ENCODE results near the gene UBR3. TPM values are rescaled to one million over a fixed set of nuclear protein-coding genes. Genes with fewer than 3 reads are reported as not detected.

Gene UBR3
- total RNA-seq, 1 experiment from 2014 or later: 25.0 TPM

DNA sequence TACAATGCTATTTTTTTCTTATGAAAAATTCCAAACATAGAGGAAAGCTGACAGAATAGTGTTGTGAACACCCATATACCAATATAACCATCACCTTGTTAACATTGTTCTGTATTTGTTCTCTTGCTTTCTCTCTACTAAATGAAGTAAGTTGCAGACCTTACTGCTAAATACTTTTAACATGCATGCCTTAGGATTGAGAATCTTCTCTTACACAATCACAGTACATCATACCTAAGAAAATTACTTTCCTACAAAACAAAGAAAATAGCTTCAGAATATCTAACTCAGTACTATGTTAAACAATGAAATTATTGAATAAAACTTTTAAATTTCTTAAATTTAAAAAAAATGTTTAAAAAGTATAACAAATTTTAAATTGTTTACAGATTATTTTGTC lies 136.5 kb downstream of the UBR3 start:
- Histone ChIP-seq H3K9me3 (replicated peaks) (no peaks in the 10 kb centered on the region), H3K4me1 (replicated peaks) (no peaks in the 10 kb centered on the region), H3K36me3 (peaks cover 28% of the 10 kb centered on the region), H3K4me3 (no peak overlapping the region), H3K27ac (no peak overlapping the region), H3K27me3 (replicated peaks) (no peaks in the 10 kb centered on the region)
- no peak for DNase-seq (ENCODE audit: low read depth in 1 of 2, low spot score in 2 of 2)

DNA sequence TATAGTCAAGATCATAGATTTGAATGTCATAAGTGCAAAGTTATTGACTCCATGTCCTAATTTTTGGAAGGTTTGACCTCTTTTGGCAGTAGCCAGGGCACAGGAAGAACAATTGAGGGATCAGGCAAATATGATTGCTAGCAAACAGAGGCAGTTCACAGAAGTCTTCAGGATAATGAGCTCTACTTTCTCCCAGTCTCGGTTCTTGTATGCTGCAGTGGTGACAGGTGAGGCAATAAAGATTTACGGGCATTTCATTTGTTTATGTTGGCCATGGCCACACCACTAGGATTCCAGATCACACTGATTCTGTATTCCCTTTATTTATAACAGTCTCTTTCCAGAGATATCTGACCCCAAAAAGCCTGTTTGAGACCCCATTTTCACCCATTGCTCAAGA lies 137.5 kb downstream of the UBR3 start:
- H3K27me3 ChIP-seq (replicated peaks): no peaks in the 10 kb centered on the region
- H3K4me3 ChIP-seq: no peak overlapping the region
- no peaks in the 10 kb centered on the region for H3K4me1 ChIP-seq (replicated peaks)
- no peak overlapping the region for H3K27ac ChIP-seq
- peaks cover 24% of the 10 kb centered on the region for H3K36me3 ChIP-seq
- DNase-seq (ENCODE audit: low read depth in 1 of 2, low spot score in 2 of 2): no peak
- no peaks in the 10 kb centered on the region for H3K9me3 ChIP-seq (replicated peaks)

DNA sequence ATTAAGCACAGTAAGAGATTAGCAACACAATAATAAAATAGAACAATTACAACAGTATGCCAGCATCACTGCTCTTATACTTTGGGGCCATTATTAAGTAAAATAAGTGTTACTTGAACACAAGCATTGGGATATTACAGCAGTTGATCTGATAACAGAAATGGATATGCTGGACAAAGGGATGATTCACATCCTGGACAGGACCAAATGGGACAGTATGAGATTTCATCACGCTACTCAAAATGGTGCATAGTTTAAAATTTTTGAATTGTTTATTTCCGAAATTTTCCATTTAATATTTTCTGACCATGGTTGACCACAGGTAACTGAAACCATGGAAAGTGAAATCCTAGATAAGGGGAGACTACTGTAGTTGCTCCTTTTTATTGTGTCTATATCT lies 138.2 kb downstream of the UBR3 start:
- Histone ChIP-seq H3K27ac (no peak overlapping the region), H3K4me1 (replicated peaks) (no peaks in the 10 kb centered on the region), H3K27me3 (replicated peaks) (no peaks in the 10 kb centered on the region), H3K4me3 (no peak overlapping the region), H3K36me3 (peaks cover 24% of the 10 kb centered on the region), H3K9me3 (replicated peaks) (no peaks in the 10 kb centered on the region)
- no peak for DNase-seq (ENCODE audit: low read depth in 1 of 2, low spot score in 2 of 2)

DNA sequence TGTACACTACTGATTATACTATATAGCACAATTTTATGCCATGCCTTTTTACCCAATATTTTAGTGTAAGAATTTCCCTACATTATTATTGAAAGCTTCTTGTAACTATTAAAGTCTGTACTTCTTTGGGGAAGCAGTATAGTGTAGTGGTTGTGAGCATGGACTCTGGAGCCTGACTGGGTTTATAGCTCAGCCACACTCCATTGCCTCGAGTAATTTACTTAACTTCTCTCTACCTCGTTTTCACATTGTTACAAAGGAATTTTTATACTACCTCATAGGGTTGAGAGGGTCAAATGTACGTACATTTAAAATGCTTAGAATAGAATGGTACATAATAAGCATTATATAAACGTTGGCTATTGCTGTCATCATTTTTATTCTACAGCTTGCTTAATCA lies 139.2 kb downstream of the UBR3 start:
- peaks cover 24% of the 10 kb centered on the region for H3K36me3 ChIP-seq
- no peak overlapping the region for H3K27ac ChIP-seq
- no peaks in the 10 kb centered on the region for H3K4me1 ChIP-seq (replicated peaks)
- H3K9me3 ChIP-seq (replicated peaks): no peaks in the 10 kb centered on the region
- H3K27me3 ChIP-seq (replicated peaks): no peaks in the 10 kb centered on the region
- no peak for DNase-seq (ENCODE audit: low read depth in 1 of 2, low spot score in 2 of 2)
- no peak overlapping the region for H3K4me3 ChIP-seq

DNA sequence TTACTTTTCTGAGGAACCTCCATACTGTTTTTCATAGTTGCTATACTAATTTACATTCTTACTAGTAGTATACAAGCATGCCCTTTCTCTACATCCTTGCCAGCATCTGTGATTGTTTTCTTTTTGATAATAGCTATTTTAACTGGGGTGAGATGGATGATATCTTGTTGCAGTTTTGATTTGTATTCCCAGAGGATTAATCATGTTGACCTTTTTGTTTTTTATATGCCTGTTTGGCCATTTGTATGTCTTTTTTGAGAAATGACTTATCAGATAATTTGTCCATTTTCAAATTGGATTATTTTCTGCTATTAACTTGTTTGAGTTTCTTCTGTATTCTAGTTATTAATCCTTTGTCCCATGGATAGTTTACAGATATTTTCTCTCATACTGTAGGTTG lies 141.5 kb downstream of the UBR3 start:
- H3K9me3 ChIP-seq (replicated peaks): no peaks in the 10 kb centered on the region
- H3K27ac ChIP-seq: no peak overlapping the region
- no peaks in the 10 kb centered on the region for H3K4me1 ChIP-seq (replicated peaks)
- DNase-seq (ENCODE audit: low read depth in 1 of 2, low spot score in 2 of 2): no peak
- H3K36me3 ChIP-seq: peaks cover 29% of the 10 kb centered on the region
- H3K27me3 ChIP-seq (replicated peaks): no peaks in the 10 kb centered on the region
- no peak overlapping the region for H3K4me3 ChIP-seq

DNA sequence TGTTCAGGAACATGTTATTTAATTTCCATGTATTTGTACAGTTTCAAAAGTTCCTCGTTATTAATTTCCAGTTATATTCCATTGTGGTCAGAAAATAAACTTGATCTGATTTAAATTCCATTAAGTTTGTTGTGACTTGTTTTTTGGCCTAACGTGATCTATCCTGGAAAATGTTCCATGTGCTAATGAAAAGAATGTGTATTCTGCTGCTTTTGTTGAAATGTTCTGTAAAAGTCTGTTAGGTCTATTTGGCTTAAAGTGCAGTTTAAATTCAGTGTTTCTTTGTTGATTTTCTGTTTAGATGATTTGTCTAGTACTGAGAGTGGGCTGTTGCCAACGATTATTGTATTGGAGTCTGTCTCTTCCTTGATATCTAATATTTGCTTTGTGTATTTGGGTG lies 148.0 kb downstream of the UBR3 start:
- no peak for DNase-seq (ENCODE audit: low read depth in 1 of 2, low spot score in 2 of 2)
- H3K36me3 ChIP-seq: peaks cover 25% of the 10 kb centered on the region
- H3K4me1 ChIP-seq (replicated peaks): no peaks in the 10 kb centered on the region
- H3K9me3 ChIP-seq (replicated peaks): no peaks in the 10 kb centered on the region
- no peak overlapping the region for H3K27ac ChIP-seq
- no peaks in the 10 kb centered on the region for H3K27me3 ChIP-seq (replicated peaks)
- H3K4me3 ChIP-seq: no peak overlapping the region

DNA sequence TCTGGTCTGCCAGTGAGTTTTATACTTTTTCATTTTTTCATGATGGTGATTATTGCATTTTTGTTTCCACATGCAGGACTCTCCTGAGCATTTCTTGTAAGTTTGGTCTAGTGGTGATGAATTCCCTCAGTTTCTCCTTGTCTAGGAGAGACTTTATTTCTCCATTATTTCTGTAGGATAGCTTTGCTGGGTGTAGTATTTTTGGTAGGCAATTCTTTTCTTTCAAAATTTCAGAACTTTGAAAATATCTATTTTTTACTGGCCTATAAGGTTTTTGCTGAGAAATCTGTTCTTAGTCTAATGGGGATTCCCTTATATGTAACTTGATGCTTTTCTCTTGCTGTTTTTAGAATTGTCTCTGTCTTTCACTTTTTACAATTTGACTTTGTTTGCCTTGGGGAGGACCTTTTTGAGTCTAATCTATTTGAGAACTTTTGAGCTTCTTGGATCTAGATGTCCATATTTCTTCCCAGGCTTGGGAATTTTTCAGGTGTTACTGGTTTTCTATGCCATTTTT lies 149.1 kb downstream of the UBR3 start:
- H3K4me1 ChIP-seq (replicated peaks): no peaks in the 10 kb centered on the region
- DNase-seq (ENCODE audit: low read depth in 1 of 2, low spot score in 2 of 2): no peak

DNA sequence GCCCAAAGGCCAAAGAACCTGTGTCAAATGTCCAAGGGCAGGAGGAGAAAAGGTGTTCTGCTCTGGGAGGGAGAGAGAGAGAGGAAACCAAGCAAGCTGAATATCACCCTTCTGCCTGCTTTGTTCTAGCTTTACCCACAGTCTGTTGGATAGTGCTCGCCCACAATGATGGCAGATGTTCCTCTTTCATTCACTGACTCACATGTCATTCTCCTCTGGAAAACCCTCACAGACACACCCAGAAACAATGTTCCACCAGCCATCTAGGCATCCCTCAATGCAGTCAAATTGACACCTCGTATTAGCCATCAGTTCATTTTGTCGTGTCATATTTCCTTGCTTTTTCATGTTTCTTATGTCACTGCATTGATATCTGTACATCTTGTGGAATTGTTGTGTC lies 150.3 kb downstream of the UBR3 start:
- Histone ChIP-seq H3K27ac (no peak overlapping the region), H3K36me3 (peaks cover 25% of the 10 kb centered on the region), H3K9me3 (replicated peaks) (no peaks in the 10 kb centered on the region), H3K4me1 (replicated peaks) (no peaks in the 10 kb centered on the region), H3K27me3 (replicated peaks) (no peaks in the 10 kb centered on the region), H3K4me3 (no peak overlapping the region)
- no peak for DNase-seq (ENCODE audit: low read depth in 1 of 2, low spot score in 2 of 2)

More for the DNA sequence above, 149.1 kb downstream of the UBR3 start:
- H3K36me3 ChIP-seq: peaks cover 25% of the 10 kb centered on the region
- no peak overlapping the region for H3K4me3 ChIP-seq
- no peaks in the 10 kb centered on the region for H3K27me3 ChIP-seq (replicated peaks)
- no peaks in the 10 kb centered on the region for H3K9me3 ChIP-seq (replicated peaks)
- no peak overlapping the region for H3K27ac ChIP-seq

DNA sequence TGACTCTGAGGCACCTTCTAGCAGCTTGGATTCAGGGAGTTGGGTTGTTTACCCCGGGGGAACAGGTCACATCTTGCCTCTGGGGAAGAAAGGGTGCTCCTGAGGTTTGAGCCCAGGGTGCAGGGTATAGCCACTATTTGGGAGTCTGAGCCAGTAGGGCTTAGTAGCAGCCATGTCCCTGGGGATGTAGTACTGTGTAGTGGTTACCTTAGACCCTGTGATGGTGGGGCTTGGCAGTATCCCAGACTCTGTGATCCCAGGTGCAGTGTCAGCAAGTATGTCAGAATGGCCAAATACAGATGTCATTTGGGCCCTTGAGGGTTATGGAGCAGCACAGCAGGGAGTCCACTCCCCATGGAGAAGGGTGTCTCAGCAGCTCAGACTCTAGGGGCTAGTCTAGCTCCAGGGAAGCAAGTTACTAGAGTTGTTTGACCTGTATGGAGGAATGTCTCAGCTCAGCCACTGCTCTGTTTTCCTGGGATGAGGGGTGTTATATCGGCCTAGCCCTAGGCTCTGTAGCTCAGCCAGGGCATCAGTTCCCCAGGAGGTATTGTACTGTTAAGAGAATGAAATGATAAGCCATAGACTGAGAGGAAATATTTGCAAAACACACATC lies 151.3 kb downstream of the UBR3 start:
- H3K27ac ChIP-seq: no peak overlapping the region
- no peaks in the 10 kb centered on the region for H3K4me1 ChIP-seq (replicated peaks)
- no peak for DNase-seq (ENCODE audit: low read depth in 1 of 2, low spot score in 2 of 2)
- peaks cover 22% of the 10 kb centered on the region for H3K36me3 ChIP-seq
- H3K4me3 ChIP-seq: no peak overlapping the region
- H3K9me3 ChIP-seq (replicated peaks): no peaks in the 10 kb centered on the region
- no peaks in the 10 kb centered on the region for H3K27me3 ChIP-seq (replicated peaks)

DNA sequence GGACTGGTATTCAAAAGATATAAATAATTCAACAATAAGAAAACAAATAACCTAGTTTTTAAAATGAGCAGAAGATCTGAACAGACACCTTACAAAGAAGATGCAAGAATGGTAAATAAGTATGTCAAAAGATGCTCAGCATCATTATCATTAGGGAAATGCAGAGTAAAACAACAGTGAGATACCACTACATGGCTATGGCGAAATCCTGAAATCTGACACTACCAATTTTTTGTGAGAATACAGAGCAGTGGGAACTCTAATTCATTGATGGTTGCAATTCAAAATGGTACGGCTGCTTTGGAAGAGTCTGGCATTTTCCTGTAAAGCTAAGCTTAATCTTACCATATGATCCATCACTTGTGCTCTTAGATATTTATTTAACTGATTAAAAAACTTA lies 151.8 kb downstream of the UBR3 start:
- Histone ChIP-seq H3K36me3 (peaks cover 18% of the 10 kb centered on the region), H3K9me3 (replicated peaks) (no peaks in the 10 kb centered on the region), H3K27ac (no peak overlapping the region), H3K27me3 (replicated peaks) (no peaks in the 10 kb centered on the region), H3K4me1 (replicated peaks) (no peaks in the 10 kb centered on the region), H3K4me3 (no peak overlapping the region)
- no peak for DNase-seq (ENCODE audit: low read depth in 1 of 2, low spot score in 2 of 2)

DNA sequence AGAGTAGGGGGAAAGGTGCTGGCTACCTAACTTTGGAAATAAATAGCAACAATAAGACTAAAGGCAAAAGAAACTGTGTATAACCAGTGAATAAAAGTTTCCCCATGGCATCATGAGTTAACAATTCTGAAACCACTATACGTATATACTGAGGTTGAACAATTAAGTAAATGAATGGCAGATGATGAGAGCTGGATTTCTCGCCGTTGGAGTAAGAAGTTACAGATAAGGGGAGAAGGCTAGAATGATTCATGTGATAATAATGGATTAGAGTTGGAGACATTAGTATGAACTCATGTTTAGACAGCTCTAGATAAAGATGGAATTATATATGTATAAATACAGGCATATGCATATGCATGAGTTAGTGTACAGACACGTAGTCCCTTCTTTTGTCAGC lies 152.7 kb downstream of the UBR3 start:
- H3K4me1 ChIP-seq (replicated peaks): no peaks in the 10 kb centered on the region
- H3K4me3 ChIP-seq: no peak overlapping the region
- no peaks in the 10 kb centered on the region for H3K9me3 ChIP-seq (replicated peaks)
- H3K27me3 ChIP-seq (replicated peaks): no peaks in the 10 kb centered on the region
- H3K36me3 ChIP-seq: peaks cover 15% of the 10 kb centered on the region; the same call in 1 of the 2 replicates
- no peak for DNase-seq (ENCODE audit: low read depth in 1 of 2, low spot score in 2 of 2)
- no peak overlapping the region for H3K27ac ChIP-seq

DNA sequence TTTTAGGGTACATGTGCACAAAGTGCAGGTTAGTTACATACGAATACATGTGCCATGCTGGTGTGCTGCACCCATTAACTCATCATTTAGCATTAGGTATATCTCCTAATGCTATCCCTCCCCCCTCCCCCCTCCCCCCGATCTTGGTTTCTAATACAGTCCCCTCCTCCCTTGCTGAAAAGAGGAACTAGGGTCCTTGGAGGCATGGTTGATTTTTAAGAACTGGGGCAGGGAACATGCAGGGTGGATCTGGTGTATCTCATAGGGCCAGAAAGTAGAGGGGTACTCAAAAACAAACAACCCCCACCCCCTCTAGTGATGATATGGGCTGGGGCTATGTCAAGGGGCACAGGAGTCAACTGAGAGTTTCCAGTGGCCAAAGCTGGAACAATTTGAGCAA lies 153.4 kb downstream of the UBR3 start:
- Histone ChIP-seq H3K9me3 (replicated peaks) (no peaks in the 10 kb centered on the region), H3K36me3 (peaks cover 12% of the 10 kb centered on the region; the same call in 1 of the 2 replicates), H3K27me3 (replicated peaks) (no peaks in the 10 kb centered on the region), H3K4me3 (no peak overlapping the region), H3K4me1 (replicated peaks) (no peaks in the 10 kb centered on the region), H3K27ac (no peak overlapping the region)
- no peak for DNase-seq (ENCODE audit: low read depth in 1 of 2, low spot score in 2 of 2)

DNA sequence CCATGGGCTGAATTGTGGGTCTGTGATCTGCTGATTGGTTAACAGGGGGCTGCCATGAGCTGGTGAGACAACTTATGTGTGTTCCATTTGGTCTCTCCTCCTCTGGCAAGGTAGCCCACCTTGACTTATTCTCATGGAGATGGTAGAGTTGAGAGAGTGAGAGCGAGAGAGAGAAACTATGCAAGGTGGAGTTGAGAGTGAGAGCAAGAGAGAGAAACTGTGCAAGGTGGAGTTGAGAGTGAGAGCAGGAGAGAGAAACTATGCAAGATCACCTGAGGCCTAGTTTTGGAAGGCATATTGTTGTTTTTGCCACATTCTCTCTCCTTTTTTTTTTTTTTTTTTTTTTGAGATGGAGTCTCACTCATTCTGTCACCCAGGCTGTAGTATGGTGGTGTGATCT lies 155.7 kb downstream of the UBR3 start:
- H3K4me1 ChIP-seq (replicated peaks): no peaks in the 10 kb centered on the region
- H3K27me3 ChIP-seq (replicated peaks): no peaks in the 10 kb centered on the region
- no peak overlapping the region for H3K4me3 ChIP-seq
- H3K36me3 ChIP-seq: peaks cover 12% of the 10 kb centered on the region; the same call in 1 of the 2 replicates
- no peak overlapping the region for H3K27ac ChIP-seq
- no peak for DNase-seq (ENCODE audit: low read depth in 1 of 2, low spot score in 2 of 2)
- no peaks in the 10 kb centered on the region for H3K9me3 ChIP-seq (replicated peaks)

DNA sequence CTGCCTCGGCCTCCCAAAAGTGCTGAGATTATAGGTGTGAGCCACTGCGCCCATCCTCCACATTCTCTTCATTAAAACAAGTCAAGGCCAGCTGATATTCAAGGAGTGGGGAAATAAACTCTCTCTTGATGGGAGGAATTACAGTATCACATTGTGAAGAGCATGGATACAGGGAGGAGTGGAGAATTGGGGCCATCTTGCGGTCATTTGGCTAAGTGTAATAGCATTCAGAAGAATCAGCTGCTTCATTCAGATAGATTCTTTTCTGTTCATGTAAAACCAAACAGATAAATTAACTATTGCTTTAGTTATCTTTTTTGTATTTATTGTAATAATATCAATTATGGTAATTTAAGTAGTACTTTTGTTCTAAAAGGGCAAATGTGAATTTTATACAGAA lies 156.3 kb downstream of the UBR3 start:
- Histone ChIP-seq H3K4me3 (no peak overlapping the region), H3K9me3 (replicated peaks) (no peaks in the 10 kb centered on the region), H3K27me3 (replicated peaks) (no peaks in the 10 kb centered on the region), H3K36me3 (peaks cover 12% of the 10 kb centered on the region; the same call in 1 of the 2 replicates), H3K4me1 (replicated peaks) (no peaks in the 10 kb centered on the region), H3K27ac (no peak overlapping the region)
- no peak for DNase-seq (ENCODE audit: low read depth in 1 of 2, low spot score in 2 of 2)

DNA sequence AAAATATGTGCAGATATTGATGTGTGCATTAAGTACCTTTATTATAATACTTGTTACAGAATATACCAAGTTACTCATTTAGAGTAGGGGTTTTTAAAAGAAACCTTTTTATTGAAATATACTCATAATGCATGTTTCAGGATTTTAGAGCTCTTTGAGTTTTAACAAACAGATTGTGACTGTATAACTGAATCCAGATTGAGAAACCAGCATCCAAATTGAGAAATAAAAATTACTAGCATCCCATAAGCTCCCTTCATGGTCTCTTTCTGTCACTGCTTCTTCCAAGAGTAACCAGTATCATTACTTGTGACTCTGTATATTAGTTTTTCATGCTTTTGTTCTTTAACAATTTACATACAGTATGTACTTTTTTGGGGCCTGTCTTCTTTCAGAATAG lies 156.9 kb downstream of the UBR3 start:
- Histone ChIP-seq H3K9me3 (replicated peaks) (no peaks in the 10 kb centered on the region), H3K27me3 (replicated peaks) (no peaks in the 10 kb centered on the region), H3K36me3 (peaks cover 10% of the 10 kb centered on the region; the same call in 1 of the 2 replicates), H3K4me3 (no peak overlapping the region), H3K4me1 (replicated peaks) (no peaks in the 10 kb centered on the region), H3K27ac (no peak overlapping the region)
- no peak for DNase-seq (ENCODE audit: low read depth in 1 of 2, low spot score in 2 of 2)
